GM12878 (cell line): Measurements from ENCODE around the gene ETF1. TPM values are rescaled to one million over a fixed set of nuclear protein-coding genes. Genes with fewer than 3 reads are reported as not detected.

Source experiments
- BCLAF1 ChIP-seq: fragments of 450-650 bp; IDR thresholded peaks from 2 replicates; pipeline ENCODE4 v1.6.1; 2017; ENCODE audit warnings: antibody characterized with exemption, mild to moderate bottlenecking, moderate library complexity
- BMI1 ChIP-seq: fragments of 450-650 bp; IDR thresholded peaks from 2 replicates; pipeline ENCODE4 v1.6.1; 2016; ENCODE audit warnings: mild to moderate bottlenecking, moderate library complexity, borderline replicate concordance
- CTCF ChIP-seq, 3 experiments: IDR thresholded peaks in 2 of 3; conservative IDR thresholded peaks in 1 of 3; 2 replicates each; pipeline ENCODE4 v1.5.1; 2011; ENCODE audit warnings: low read depth in 3 of 3, low read length in 3 of 3, mild to moderate bottlenecking in 3 of 3, control low read depth in 2 of 3, moderate library complexity in 2 of 3, inconsistent platforms in 1 of 3, mixed read lengths in 1 of 3; ENCODE audit not compliant: control insufficient read depth in 2 of 3, insufficient read depth in 1 of 3; ENCODE audit errors: extremely low read depth in 1 of 3
- DPF2 ChIP-seq: fragments of 450-650 bp; IDR thresholded peaks from 2 replicates; pipeline ENCODE4 v1.6.1; 2017; ENCODE audit warnings: mild to moderate bottlenecking
- FOS ChIP-seq: IDR thresholded peaks from 3 replicates; pipeline ENCODE4 v1.6.1; 2011; ENCODE audit warnings: borderline replicate concordance; ENCODE audit not compliant: insufficient read length; ENCODE audit errors: extremely low read depth
- HDGF ChIP-seq: fragments of 450-650 bp; IDR thresholded peaks from 2 replicates; pipeline ENCODE4 v1.6.1; 2016; ENCODE audit warnings: antibody characterized with exemption
- HSF1 ChIP-seq: fragments of 150-350 bp; IDR thresholded peaks from 2 replicates; pipeline ENCODE4 v1.6.1; 2014; ENCODE audit warnings: mild to moderate bottlenecking, low read depth, low read length
- KAT2A ChIP-seq: conservative IDR thresholded peaks from 2 replicates; pipeline ENCODE4 v1.6.1; 2011; ENCODE audit warnings: low read depth, low read length; ENCODE audit not compliant: control insufficient read depth
- NBN ChIP-seq: fragments of 450-650 bp; IDR thresholded peaks from 2 replicates; pipeline ENCODE4 v1.6.1; 2016
- RAD21 ChIP-seq: IDR thresholded peaks from 2 replicates; pipeline ENCODE4 v1.6.1; 2011; ENCODE audit warnings: mild to moderate bottlenecking, low read depth, low read length, moderate library complexity; ENCODE audit not compliant: insufficient read depth
- RAD51 ChIP-seq: fragments of 450-650 bp; IDR thresholded peaks from 2 replicates; pipeline ENCODE4 v1.6.1; 2016; ENCODE audit warnings: moderate library complexity, mild to moderate bottlenecking, inconsistent platforms
- SMC3 ChIP-seq: IDR thresholded peaks from 2 replicates; pipeline ENCODE4 v1.6.1; 2011; ENCODE audit warnings: low read length, improper control_type of control experiment, borderline replicate concordance
- SREBF1 ChIP-seq: IDR thresholded peaks from 2 replicates; pipeline ENCODE4 v1.6.1; 2012; ENCODE audit warnings: mild to moderate bottlenecking, low read length
- STAT1 ChIP-seq: fragments of 450-650 bp; conservative IDR thresholded peaks from 2 replicates; pipeline ENCODE4 v1.6.1; 2014; ENCODE audit warnings: antibody characterized with exemption, mild to moderate bottlenecking
- TCF12 ChIP-seq: IDR thresholded peaks from 2 replicates; pipeline ENCODE4 v1.6.1; 2011; ENCODE audit warnings: low read depth, mild to moderate bottlenecking, low read length
- TCF3 ChIP-seq: IDR thresholded peaks from 2 replicates; pipeline ENCODE4 v1.6.1; 2012; ENCODE audit warnings: low read depth, mild to moderate bottlenecking, low read length, borderline replicate concordance; ENCODE audit not compliant: insufficient read depth
- YY1 ChIP-seq: IDR thresholded peaks from 2 replicates; pipeline ENCODE4 v1.6.1; 2011; ENCODE audit warnings: low read depth, mild to moderate bottlenecking, low read length
- ZNF217 ChIP-seq: fragments of 450-650 bp; IDR thresholded peaks from 2 replicates; pipeline ENCODE4 v1.6.1; 2017; ENCODE audit warnings: antibody characterized with exemption, mild to moderate bottlenecking
- ZNF687 ChIP-seq: fragments of 450-650 bp; IDR thresholded peaks from 2 replicates; pipeline ENCODE4 v1.6.1; 2017; ENCODE audit warnings: mild to moderate bottlenecking, moderate library complexity
- polyA plus RNA-seq, 11 experiments: library from polyadenylated mRNA; depleted of rRNA in 4 of 11; unstranded in 6 of 11; stranded (reverse) in 5 of 11; fragments of >200 nt; fragmentation: Nextera tagmentation in 4 of 11; fragmentation: Illumina TruSeq in 1 of 11; extraction: Ambion mirVana in 4 of 11; extraction: Trizol in 1 of 11; gene quantifications; 1 replicate in 1 of 11; 2 replicates in 10 of 11; pipeline versions ENCODE4 v1.2.1 to v1.2.3, GENCODE V29; 2011 to 2016; ENCODE audit warnings: inconsistent platforms in 2 of 11, missing spikeins in 2 of 11, low read depth in 1 of 11
- total RNA-seq, 4 experiments: library from RNA; depleted of rRNA in 3 of 4; stranded (reverse); fragments of >200 nt in 3 of 4; fragmentation: Illumina TruSeq in 1 of 4; extraction: Trizol in 1 of 4; gene quantifications; 2 replicates each; pipeline versions ENCODE4 v1.2.1 to v1.2.3, GENCODE V29; 2013 to 2021

ETF1 gene
- total and polyA plus RNA-seq, 10 of the 15 experiments (the other 5 are each of a cell fraction or from before 2014, with no cell fraction given), result 29.8 to 145 (median 108) TPM

GRCh38 chr5:138542956-138543729 lies at the start of gene ETF1 (continued):
- TF ChIP-seq ZNF687 (peak; percentile 17; the same call in 1 of the 2 replicates), HSF1 (no peak), RAD51 (peak; percentile 75), HDGF (peak; percentile 96), KAT2A (no peak), YY1 (0 out of 2 replicates have a peak, but pooled peaks have one; percentile 81), FOS (peak; percentile 22), SMC3 (no peak), TCF3 (peak; percentile 66; the same call in 1 of the 2 replicates), TCF12 (peak; percentile 54; the same call in 1 of the 2 replicates), SREBF1 (no peak), NBN (peak; percentile 90), DPF2 (peak; percentile 63), BMI1 (no peak), ZNF217 (no peak; the same call in 1 of the 2 replicates), CTCF (IDR thresholded peaks at IDR 0.05 in 2 of 3, conservative IDR thresholded peaks at IDR 0.05 in 1 of 3; ENCODE audit: control insufficient read depth in 2 of 3, extremely low read depth in 1 of 3, insufficient read depth in 1 of 3, low read depth in 3 of 3, low read length in 3 of 3) (no peak), STAT1 (peak; percentile 86), BCLAF1 (no peak), RAD21 (no peak)
